ENCODE measurements around the gene APBA1. TPM values are rescaled to one million over a fixed set of nuclear protein-coding genes. Genes with fewer than 3 reads are reported as not detected.

APBA1 gene
- 1.3 and 2.0 TPM in 2 replicates for total RNA-seq (2012; rRNA removed)

DNA sequence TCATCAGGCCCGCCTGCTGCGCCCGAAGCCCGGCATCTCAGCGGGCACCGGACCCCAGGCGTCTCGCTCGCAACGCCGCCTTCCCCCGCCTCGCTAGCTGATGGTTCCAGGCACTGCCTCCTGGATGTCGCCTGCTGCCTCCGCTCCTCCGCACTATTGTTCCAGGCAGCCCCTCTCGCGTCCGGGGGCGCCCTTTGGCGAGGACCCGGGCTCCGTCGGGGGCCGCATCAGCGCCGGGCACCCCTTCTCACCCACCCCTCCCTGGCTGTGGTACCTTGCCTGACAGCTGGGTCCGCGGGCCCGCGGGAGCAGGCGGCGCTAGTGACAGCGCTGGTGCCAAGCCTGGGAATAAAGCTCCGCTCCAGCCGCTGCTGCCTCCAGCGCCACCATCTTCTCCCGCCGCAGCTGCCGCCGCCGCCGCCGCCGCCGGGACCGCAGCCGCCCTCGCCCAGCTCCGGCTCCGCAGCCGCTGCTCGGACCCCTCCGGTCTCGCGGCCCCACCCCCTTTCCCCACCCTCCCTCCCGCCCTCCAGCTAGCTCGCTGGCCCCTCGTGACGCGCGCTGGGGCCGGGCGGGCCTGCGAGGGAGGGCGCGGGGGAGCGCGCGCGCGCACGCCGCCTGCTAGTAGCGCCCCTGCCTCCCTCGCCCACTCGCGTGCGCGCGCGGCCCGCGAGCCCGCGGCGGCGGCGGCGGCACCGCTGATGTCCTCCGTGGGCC lies at the start of gene APBA1:
Gene APBA1 (minus strand): TSS at position 493 of the 717 bp plus-strand sequence.
- Histone ChIP-seq H3K36me3 (ENCODE audit: insufficient read depth, low read length) (no peaks in the 10 kb centered on the region), H3K4me3 (ENCODE audit: low read length) (peak within 1 kb of the TSS; percentile 80), H3K4me2 (ENCODE audit: low read length) (peak within 1 kb of the TSS; percentile 98), H3K9me3 (replicated peaks; ENCODE audit: low read length) (no peaks in the 10 kb centered on the region), H3K4me1 (ENCODE audit: control insufficient read depth, insufficient read depth, low read length) (peaks cover 33% of the 10 kb centered on the region), H3K9ac (ENCODE audit: low read depth, low read length) (peak within 1 kb of the TSS; percentile 78), H3K27me3 (ENCODE audit: control insufficient read depth, insufficient read depth, low read length) (no peaks in the 10 kb centered on the region)

DNA sequence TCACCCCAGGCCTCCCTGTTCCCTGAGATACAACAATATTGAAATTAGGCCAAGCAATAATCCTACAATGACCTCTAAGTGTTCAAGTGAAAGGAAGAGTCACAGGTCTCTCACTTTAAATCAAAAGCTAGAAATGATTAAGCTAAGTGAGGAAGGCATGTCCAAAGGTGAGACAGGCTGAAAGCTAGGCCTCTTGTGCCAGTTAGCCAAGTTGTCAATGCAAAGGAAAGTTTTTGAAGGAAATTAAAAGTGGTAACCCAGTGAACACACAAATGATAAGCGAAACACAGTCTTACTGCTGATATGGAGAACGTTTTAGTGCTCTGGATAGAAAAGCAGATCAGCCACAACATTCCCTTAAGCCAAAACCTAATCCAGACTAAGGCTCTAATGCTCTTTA lies 47.8 kb upstream of the APBA1 start:
- H3K27me3 ChIP-seq (ENCODE audit: control insufficient read depth, insufficient read depth, low read length), result no peaks in the 10 kb centered on the region
- H3K9me3 ChIP-seq (replicated peaks; ENCODE audit: low read length), result no peaks in the 10 kb centered on the region
- no peak overlapping the region for H3K9ac ChIP-seq (ENCODE audit: low read depth, low read length)
- H3K4me2 ChIP-seq (ENCODE audit: low read length), result no peak overlapping the region
- peaks cover 52% of the 10 kb centered on the region for H3K36me3 ChIP-seq (ENCODE audit: insufficient read depth, low read length)
- no peak overlapping the region for H3K4me3 ChIP-seq (ENCODE audit: low read length)
- no peaks in the 10 kb centered on the region for H3K4me1 ChIP-seq (ENCODE audit: control insufficient read depth, insufficient read depth, low read length)

GRCh38 chr9:69719367-69719766 lies 47.2 kb upstream of the APBA1 start:
- Histone ChIP-seq H3K4me1 (ENCODE audit: control insufficient read depth, insufficient read depth, low read length) (no peaks in the 10 kb centered on the region), H3K4me2 (ENCODE audit: low read length) (no peak overlapping the region), H3K36me3 (ENCODE audit: insufficient read depth, low read length) (peaks cover 50% of the 10 kb centered on the region), H3K9me3 (replicated peaks; ENCODE audit: low read length) (no peaks in the 10 kb centered on the region), H3K9ac (ENCODE audit: low read depth, low read length) (no peak overlapping the region), H3K4me3 (ENCODE audit: low read length) (no peak overlapping the region), H3K27me3 (ENCODE audit: control insufficient read depth, insufficient read depth, low read length) (no peaks in the 10 kb centered on the region)

GRCh38 chr9:69718218-69718617 lies 46.0 kb upstream of the APBA1 start:
- no peak overlapping the region for H3K4me2 ChIP-seq (ENCODE audit: low read length)
- H3K36me3 ChIP-seq (ENCODE audit: insufficient read depth, low read length), result peaks cover 47% of the 10 kb centered on the region
- no peak overlapping the region for H3K9ac ChIP-seq (ENCODE audit: low read depth, low read length)
- H3K4me1 ChIP-seq (ENCODE audit: control insufficient read depth, insufficient read depth, low read length), result no peaks in the 10 kb centered on the region
- H3K27me3 ChIP-seq (ENCODE audit: control insufficient read depth, insufficient read depth, low read length), result no peaks in the 10 kb centered on the region
- no peak overlapping the region for H3K4me3 ChIP-seq (ENCODE audit: low read length)
- H3K9me3 ChIP-seq (replicated peaks; ENCODE audit: low read length), result no peaks in the 10 kb centered on the region

DNA sequence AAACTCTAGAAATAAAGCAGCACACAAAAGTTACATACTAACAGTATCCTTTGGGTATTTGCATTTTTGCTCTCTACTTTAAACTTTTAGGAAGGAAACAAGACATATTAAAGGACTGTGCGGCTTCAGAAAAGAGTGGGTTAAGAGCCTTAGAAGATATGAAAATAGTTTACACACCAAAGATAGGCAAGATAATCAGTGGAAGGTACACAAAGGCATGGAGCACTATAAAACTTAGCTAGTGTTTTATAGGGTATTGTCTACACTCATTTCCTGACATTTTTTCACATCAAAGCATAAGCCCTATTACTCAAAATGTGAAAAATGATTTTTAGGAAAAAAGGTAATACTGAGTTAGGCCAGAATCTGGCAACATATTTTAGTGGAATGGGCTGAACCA lies 43.7 kb upstream of the APBA1 start:
- Histone ChIP-seq H3K9ac (ENCODE audit: low read depth, low read length) (no peak overlapping the region), H3K4me2 (ENCODE audit: low read length) (no peak overlapping the region), H3K36me3 (ENCODE audit: insufficient read depth, low read length) (peaks cover 34% of the 10 kb centered on the region), H3K9me3 (replicated peaks; ENCODE audit: low read length) (no peaks in the 10 kb centered on the region), H3K4me3 (ENCODE audit: low read length) (no peak overlapping the region), H3K4me1 (ENCODE audit: control insufficient read depth, insufficient read depth, low read length) (no peaks in the 10 kb centered on the region), H3K27me3 (ENCODE audit: control insufficient read depth, insufficient read depth, low read length) (no peaks in the 10 kb centered on the region)

- no peak overlapping the region for H3K9ac ChIP-seq (ENCODE audit: low read depth, low read length)
- no peak overlapping the region for H3K4me3 ChIP-seq (ENCODE audit: low read length)
- H3K9me3 ChIP-seq (replicated peaks; ENCODE audit: low read length), result no peaks in the 10 kb centered on the region
- H3K4me2 ChIP-seq (ENCODE audit: low read length), result no peak overlapping the region
- H3K4me1 ChIP-seq (ENCODE audit: control insufficient read depth, insufficient read depth, low read length), result no peaks in the 10 kb centered on the region
- H3K36me3 ChIP-seq (ENCODE audit: insufficient read depth, low read length), result peaks cover 34% of the 10 kb centered on the region
- no peaks in the 10 kb centered on the region for H3K27me3 ChIP-seq (ENCODE audit: control insufficient read depth, insufficient read depth, low read length)
These were observed 42.9 kb upstream of the APBA1 start for GRCh38 chr9:69715096-69715495.

DNA sequence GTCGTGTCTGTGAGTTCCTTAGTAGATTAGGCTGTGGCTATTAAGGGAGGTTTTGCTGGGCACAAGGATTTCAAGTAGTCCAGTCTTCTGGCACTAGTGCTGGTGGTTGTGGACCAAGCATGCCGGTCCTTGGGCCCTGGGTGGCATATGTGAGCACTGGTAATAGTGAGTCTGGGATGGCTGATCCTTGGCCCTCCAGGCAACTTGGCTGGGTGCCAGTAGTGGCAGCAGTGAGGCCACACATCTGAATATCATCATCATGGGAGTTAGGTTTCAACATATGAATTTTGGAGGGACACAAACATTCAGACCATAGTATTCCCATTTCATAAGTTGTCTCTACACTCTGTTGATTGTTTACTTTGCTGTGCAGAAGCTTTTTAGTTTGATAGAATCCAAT lies 25.3 kb upstream of the APBA1 start:
- H3K27me3 ChIP-seq (ENCODE audit: control insufficient read depth, insufficient read depth, low read length), result no peaks in the 10 kb centered on the region
- no peak overlapping the region for H3K9ac ChIP-seq (ENCODE audit: low read depth, low read length)

GRCh38 chr9:69696802-69697201 lies 24.6 kb upstream of the APBA1 start:
- Histone ChIP-seq H3K9ac (ENCODE audit: low read depth, low read length) (no peak overlapping the region), H3K4me3 (ENCODE audit: low read length) (no peak overlapping the region), H3K36me3 (ENCODE audit: insufficient read depth, low read length) (no peaks in the 10 kb centered on the region), H3K27me3 (ENCODE audit: control insufficient read depth, insufficient read depth, low read length) (no peaks in the 10 kb centered on the region), H3K4me2 (ENCODE audit: low read length) (no peak overlapping the region), H3K9me3 (replicated peaks; ENCODE audit: low read length) (peaks cover 13% of the 10 kb centered on the region), H3K4me1 (ENCODE audit: control insufficient read depth, insufficient read depth, low read length) (no peaks in the 10 kb centered on the region)

More for the DNA sequence above, 25.3 kb upstream of the APBA1 start:
- H3K9me3 ChIP-seq (replicated peaks; ENCODE audit: low read length), result peaks cover 13% of the 10 kb centered on the region
- H3K4me3 ChIP-seq (ENCODE audit: low read length), result no peak overlapping the region
- H3K4me2 ChIP-seq (ENCODE audit: low read length), result no peak overlapping the region
- no peaks in the 10 kb centered on the region for H3K36me3 ChIP-seq (ENCODE audit: insufficient read depth, low read length)
- no peaks in the 10 kb centered on the region for H3K4me1 ChIP-seq (ENCODE audit: control insufficient read depth, insufficient read depth, low read length)

GRCh38 chr9:69689991-69690538 lies 17.9 kb upstream of the APBA1 start:
- Histone ChIP-seq H3K9ac (ENCODE audit: low read depth, low read length) (no peak overlapping the region), H3K4me3 (ENCODE audit: low read length) (no peak overlapping the region), H3K27me3 (ENCODE audit: control insufficient read depth, insufficient read depth, low read length) (no peaks in the 10 kb centered on the region), H3K36me3 (ENCODE audit: insufficient read depth, low read length) (no peaks in the 10 kb centered on the region), H3K4me2 (ENCODE audit: low read length) (no peak overlapping the region), H3K9me3 (replicated peaks; ENCODE audit: low read length) (no peaks in the 10 kb centered on the region), H3K4me1 (ENCODE audit: control insufficient read depth, insufficient read depth, low read length) (no peaks in the 10 kb centered on the region)

- Histone ChIP-seq H3K9ac (ENCODE audit: low read depth, low read length) (no peak overlapping the region), H3K4me3 (ENCODE audit: low read length) (no peak overlapping the region), H3K4me2 (ENCODE audit: low read length) (no peak overlapping the region), H3K36me3 (ENCODE audit: insufficient read depth, low read length) (no peaks in the 10 kb centered on the region), H3K4me1 (ENCODE audit: control insufficient read depth, insufficient read depth, low read length) (no peaks in the 10 kb centered on the region), H3K27me3 (ENCODE audit: control insufficient read depth, insufficient read depth, low read length) (no peaks in the 10 kb centered on the region), H3K9me3 (replicated peaks; ENCODE audit: low read length) (no peaks in the 10 kb centered on the region)
These were observed 11.8 kb upstream of the APBA1 start for GRCh38 chr9:69683927-69684326.

- Histone ChIP-seq H3K36me3 (ENCODE audit: insufficient read depth, low read length) (no peaks in the 10 kb centered on the region), H3K4me3 (ENCODE audit: low read length) (no peak overlapping the region)
These were observed 6.8 kb upstream of the APBA1 start for GRCh38 chr9:69678843-69679538.

More at GRCh38 chr9:69678843-69679538, 6.8 kb upstream of the APBA1 start:
- Histone ChIP-seq H3K9me3 (replicated peaks; ENCODE audit: low read length) (no peaks in the 10 kb centered on the region), H3K4me1 (ENCODE audit: control insufficient read depth, insufficient read depth, low read length) (peaks cover 18% of the 10 kb centered on the region), H3K9ac (ENCODE audit: low read depth, low read length) (no peak overlapping the region), H3K27me3 (ENCODE audit: control insufficient read depth, insufficient read depth, low read length) (no peaks in the 10 kb centered on the region), H3K4me2 (ENCODE audit: low read length) (no peak overlapping the region)

Measured in skeletal muscle satellite cell (primary cell).